ENCODE measurements around the gene IGFALS. TPM values are rescaled to one million over a fixed set of nuclear protein-coding genes. Genes with fewer than 3 reads are reported as not detected.

Gene IGFALS
- total RNA-seq, 2 donors from 2014 or later: 0.82 to 1.9 TPM

GRCh38 chr16:1817716-1818115 is 24.2 kb upstream of the IGFALS start:
- no peaks in the 10 kb centered on the region for H3K4me1 ChIP-seq (replicated peaks)
- no peak for DNase-seq (ENCODE audit: low spot score)
- intact Hi-C loops (cut with DNase I): no loop called here
- no peak overlapping the region for H3K27ac ChIP-seq
- no peaks in the 10 kb centered on the region for H3K9me3 ChIP-seq
- WGBS: 96% methylated on average over 17 of the region's 17 CpGs
- H3K27me3 ChIP-seq (replicated peaks; ENCODE audit: insufficient read depth): no peaks in the 10 kb centered on the region
- H3K4me3 ChIP-seq: no peak overlapping the region
- peaks cover 3 to 16% of the 10 kb centered on the region in 2 donors for H3K36me3 ChIP-seq
- TF ChIP-seq POLR2A (IDR thresholded peaks at IDR 0.05) (no peak), POLR2AphosphoS5 (IDR thresholded peaks at IDR 0.05) (no peak)
- TF ChIP-seq, protein P1, sequence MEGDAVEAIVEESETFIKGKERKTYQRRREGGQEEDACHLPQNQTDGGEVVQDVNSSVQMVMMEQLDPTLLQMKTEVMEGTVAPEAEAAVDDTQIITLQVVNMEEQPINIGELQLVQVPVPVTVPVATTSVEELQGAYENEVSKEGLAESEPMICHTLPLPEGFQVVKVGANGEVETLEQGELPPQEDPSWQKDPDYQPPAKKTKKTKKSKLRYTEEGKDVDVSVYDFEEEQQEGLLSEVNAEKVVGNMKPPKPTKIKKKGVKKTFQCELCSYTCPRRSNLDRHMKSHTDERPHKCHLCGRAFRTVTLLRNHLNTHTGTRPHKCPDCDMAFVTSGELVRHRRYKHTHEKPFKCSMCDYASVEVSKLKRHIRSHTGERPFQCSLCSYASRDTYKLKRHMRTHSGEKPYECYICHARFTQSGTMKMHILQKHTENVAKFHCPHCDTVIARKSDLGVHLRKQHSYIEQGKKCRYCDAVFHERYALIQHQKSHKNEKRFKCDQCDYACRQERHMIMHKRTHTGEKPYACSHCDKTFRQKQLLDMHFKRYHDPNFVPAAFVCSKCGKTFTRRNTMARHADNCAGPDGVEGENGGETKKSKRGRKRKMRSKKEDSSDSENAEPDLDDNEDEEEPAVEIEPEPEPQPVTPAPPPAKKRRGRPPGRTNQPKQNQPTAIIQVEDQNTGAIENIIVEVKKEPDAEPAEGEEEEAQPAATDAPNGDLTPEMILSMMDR (IDR thresholded peaks at IDR 0.05): no peak

- H3K4me3 ChIP-seq: no peak overlapping the region
- no peak overlapping the region for H3K27ac ChIP-seq
- H3K36me3 ChIP-seq: peaks cover 3 to 16% of the 10 kb centered on the region in 2 donors
- DNase-seq (ENCODE audit: low spot score): no peak
- TF ChIP-seq, protein P1 (IDR thresholded peaks at IDR 0.05): no peak
- TF ChIP-seq POLR2AphosphoS5 (IDR thresholded peaks at IDR 0.05) (no peak), POLR2A (IDR thresholded peaks at IDR 0.05) (no peak)
- no peaks in the 10 kb centered on the region for H3K27me3 ChIP-seq (replicated peaks; ENCODE audit: insufficient read depth)
- 92% methylated on average over 9 of the region's 9 CpGs for WGBS
- no peaks in the 10 kb centered on the region for H3K9me3 ChIP-seq
- H3K4me1 ChIP-seq (replicated peaks): no peaks in the 10 kb centered on the region
- intact Hi-C loops (cut with DNase I): no loop called here
These were observed 23.7 kb upstream of the IGFALS start for GRCh38 chr16:1817276-1817589.

- H3K9me3 ChIP-seq: no peaks in the 10 kb centered on the region
- H3K4me1 ChIP-seq (replicated peaks): no peaks in the 10 kb centered on the region
- no peak for DNase-seq (ENCODE audit: low spot score)
- no peaks in the 10 kb centered on the region for H3K27me3 ChIP-seq (replicated peaks; ENCODE audit: insufficient read depth)
- TF ChIP-seq POLR2A (IDR thresholded peaks at IDR 0.05) (no peak), POLR2AphosphoS5 (IDR thresholded peaks at IDR 0.05) (no peak)
- TF ChIP-seq, protein P1 (IDR thresholded peaks at IDR 0.05): no peak
- intact Hi-C loops (cut with DNase I): no loop called here
- H3K4me3 ChIP-seq: no peak overlapping the region
- WGBS: 95% methylated on average over 40 of the region's 40 CpGs
- H3K36me3 ChIP-seq: peaks cover 3 to 15% of the 10 kb centered on the region in 2 donors
- H3K27ac ChIP-seq: no peak overlapping the region
These were observed 23.1 kb upstream of the IGFALS start for GRCh38 chr16:1816396-1817275.

DNA sequence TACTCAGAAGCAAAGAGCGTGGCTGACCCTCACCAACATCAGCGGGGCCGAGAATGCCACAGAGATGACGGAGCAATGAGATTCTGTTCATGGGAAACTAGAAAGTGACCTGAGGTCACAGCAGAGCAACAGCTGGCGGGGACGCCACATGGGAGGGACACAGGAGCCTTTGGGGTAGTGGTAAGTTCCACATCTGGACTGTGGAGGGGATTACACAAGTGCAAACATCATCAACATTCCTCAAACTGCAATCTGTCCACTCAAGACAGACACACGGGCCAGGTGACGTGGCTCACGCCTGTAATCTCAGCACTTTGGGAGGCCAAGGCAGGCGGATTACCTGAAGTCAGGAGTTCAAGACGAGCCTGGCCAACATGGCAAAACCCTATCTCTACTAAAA is 22.0 kb upstream of the IGFALS start:
- TF ChIP-seq POLR2A (IDR thresholded peaks at IDR 0.05) (no peak), POLR2AphosphoS5 (IDR thresholded peaks at IDR 0.05) (no peak)
- TF ChIP-seq, protein P1 (IDR thresholded peaks at IDR 0.05): no peak
- DNase-seq (ENCODE audit: low spot score): no peak
- intact Hi-C loops (cut with DNase I): no loop called here
- Histone ChIP-seq H3K4me3 (no peak overlapping the region), H3K27ac (no peak overlapping the region), H3K9me3 (no peaks in the 10 kb centered on the region), H3K27me3 (replicated peaks; ENCODE audit: insufficient read depth) (no peaks in the 10 kb centered on the region), H3K4me1 (replicated peaks) (no peaks in the 10 kb centered on the region), H3K36me3 (peaks cover 3 to 11% of the 10 kb centered on the region in 2 donors)
- 86% methylated on average over 11 of the region's 11 CpGs for WGBS

DNA sequence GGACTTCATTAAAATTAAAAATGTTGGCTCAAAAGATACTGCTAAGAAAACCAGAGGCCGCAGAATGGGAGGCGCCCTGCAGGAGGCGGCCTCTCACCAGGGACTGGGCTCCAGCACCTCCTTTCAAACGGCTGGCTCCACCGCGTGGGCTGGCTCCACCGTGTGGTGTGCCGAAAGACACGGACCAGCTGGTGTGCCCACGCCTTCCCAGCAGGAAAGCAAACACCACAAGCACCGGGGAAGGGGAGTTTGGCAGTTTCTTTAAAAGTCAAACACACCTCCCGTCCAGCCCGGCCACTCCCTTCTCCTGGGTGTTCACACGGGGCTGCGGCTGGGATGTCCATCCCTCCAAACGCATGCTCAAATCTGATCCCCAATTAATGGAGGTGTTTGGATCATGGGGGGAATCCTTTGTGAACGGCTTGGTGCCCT is 19.2 kb upstream of the IGFALS start:
- WGBS: 8% methylated on average over 16 of the region's 17 CpGs
- Histone ChIP-seq H3K4me1 (replicated peaks) (no peaks in the 10 kb centered on the region), H3K4me3 (no peak overlapping the region), H3K36me3 (peaks cover 0 to 11% of the 10 kb centered on the region in 2 donors), H3K9me3 (no peaks in the 10 kb centered on the region), H3K27me3 (replicated peaks; ENCODE audit: insufficient read depth) (no peaks in the 10 kb centered on the region), H3K27ac (no peak overlapping the region)
- DNase-seq (ENCODE audit: low spot score): peak; percentile 84
- intact Hi-C loops (cut with DNase I): no loop called here
- TF ChIP-seq POLR2A (IDR thresholded peaks at IDR 0.05) (no peak), POLR2AphosphoS5 (IDR thresholded peaks at IDR 0.05) (peak; percentile 80)
- TF ChIP-seq, protein P1 (IDR thresholded peaks at IDR 0.05): peak in 3 of 4 experiments; percentile 61 to 84 (median 84)

Data from prostate gland (tissue), 2 donors.